ENCODE results near the gene SLC15A1.

The SLC15A1 gene

GRCh38 chr13:98749501-98749900 is 3.0 kb downstream of the SLC15A1 start:
- no peak for DNase-seq

- no peak for DNase-seq
These were observed 5.5 kb downstream of the SLC15A1 start for GRCh38 chr13:98746968-98747367.

- no peak for DNase-seq
These were observed 9.1 kb downstream of the SLC15A1 start for GRCh38 chr13:98743377-98743776.

- no peak for DNase-seq
These were observed 9.5 kb downstream of the SLC15A1 start for GRCh38 chr13:98742961-98743360.

GRCh38 chr13:98741741-98742435 is 10.6 kb downstream of the SLC15A1 start:
- no peak for DNase-seq

GRCh38 chr13:98740131-98740530 is 12.3 kb downstream of the SLC15A1 start:
- no peak for DNase-seq

GRCh38 chr13:98738993-98739392 is 13.5 kb downstream of the SLC15A1 start:
- DNase-seq: no peak

- no peak for DNase-seq
These were observed 14.3 kb downstream of the SLC15A1 start for GRCh38 chr13:98738213-98738612.

GRCh38 chr13:98731925-98732324 is 20.5 kb downstream of the SLC15A1 start:
- DNase-seq: no peak

- no peak for DNase-seq
These were observed 21.4 kb downstream of the SLC15A1 start for GRCh38 chr13:98731038-98731437.

GRCh38 chr13:98730441-98730840 is 22.0 kb downstream of the SLC15A1 start:
- DNase-seq: no peak

GRCh38 chr13:98729658-98730057 is 22.8 kb downstream of the SLC15A1 start:
- no peak for DNase-seq

- DNase-seq: no peak
These were observed 29.5 kb downstream of the SLC15A1 start for GRCh38 chr13:98722958-98723357.

- no peak for DNase-seq
These were observed 30.5 kb downstream of the SLC15A1 start for GRCh38 chr13:98721825-98722510.

- DNase-seq: no peak
These were observed 32.8 kb downstream of the SLC15A1 start for GRCh38 chr13:98719527-98720250.

- DNase-seq: no peak
These were observed 34.6 kb downstream of the SLC15A1 start for GRCh38 chr13:98717891-98718290.

- no peak for DNase-seq
These were observed 35.2 kb downstream of the SLC15A1 start for GRCh38 chr13:98717256-98717655.

- DNase-seq: no peak
These were observed 42.0 kb downstream of the SLC15A1 start for GRCh38 chr13:98710521-98710920.

- DNase-seq: no peak
These were observed 45.0 kb downstream of the SLC15A1 start for GRCh38 chr13:98707281-98707999.

- DNase-seq: no peak
These were observed 45.9 kb downstream of the SLC15A1 start for GRCh38 chr13:98706446-98707110.

GRCh38 chr13:98697791-98698190 is 54.7 kb downstream of the SLC15A1 start:
- DNase-seq: no peak

- DNase-seq: no peak
These were observed 58.7 kb downstream of the SLC15A1 start for GRCh38 chr13:98693756-98694155.

- no peak for DNase-seq
These were observed 61.1 kb downstream of the SLC15A1 start for GRCh38 chr13:98691360-98691759.
